RCC 7860 (cell line): Measurements from ENCODE around the gene NRCAM.
A peak's percentile ranks its signal among the peaks of the same experiment; 100 is the strongest.
"Not testable (repeated sequence)": the region's sequence is repeated elsewhere in the genome, so short reads cannot be mapped to it uniquely, and the experiment has no call there.

Source experiments
- DNase-seq: peaks from one replicate; pipeline ENCODE4 v3.0.0-alpha.2; 2015; ENCODE audit warnings: low spot score
- FAIRE-seq: peaks from 2 replicates; lab custom pipeline; 2012; peaks lifted over from hg19 to GRCh38; lab: Jason Lieb, UNC

Gene NRCAM

DNA sequence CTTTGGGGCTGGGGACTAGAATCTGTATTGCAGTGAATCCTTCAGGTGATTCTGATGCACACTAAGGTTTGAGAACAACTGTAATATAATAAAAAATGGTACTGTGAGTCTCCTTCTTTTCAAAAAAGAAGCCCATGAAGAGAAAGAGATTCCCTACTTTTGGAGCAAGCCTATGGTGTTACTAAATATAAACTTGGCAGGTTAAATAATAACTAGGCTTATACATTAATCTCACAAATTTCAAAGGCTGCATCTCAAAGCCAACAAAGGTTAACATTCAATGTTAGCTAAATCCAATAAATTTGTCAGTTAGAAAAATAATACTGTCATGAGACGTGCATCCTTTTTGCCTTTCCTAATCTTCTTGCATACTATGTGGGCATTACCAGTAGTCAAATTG is 166.4 kb downstream of the NRCAM start:
- DNase-seq, result no peak
- peak; percentile 77 for FAIRE-seq

DNA sequence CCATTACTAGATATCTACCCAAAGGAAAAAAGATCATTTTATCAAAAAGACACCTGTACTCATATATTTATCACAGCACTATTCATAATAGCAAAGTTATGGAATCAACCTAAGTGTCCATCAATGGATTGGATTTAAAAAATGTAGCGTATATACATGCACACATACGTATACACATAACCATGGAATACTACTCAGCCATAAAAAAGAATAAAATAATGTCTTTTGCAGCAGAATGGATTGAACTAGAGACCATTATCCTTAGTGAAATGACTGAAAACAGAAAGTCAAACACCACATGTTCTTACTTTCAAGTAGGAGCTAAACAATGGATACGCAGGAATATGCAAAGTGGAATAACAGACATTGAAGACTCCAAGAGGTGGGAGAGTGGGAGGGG is 168.4 kb downstream of the NRCAM start:
- FAIRE-seq (no peak), DNase-seq (no peak)

DNA sequence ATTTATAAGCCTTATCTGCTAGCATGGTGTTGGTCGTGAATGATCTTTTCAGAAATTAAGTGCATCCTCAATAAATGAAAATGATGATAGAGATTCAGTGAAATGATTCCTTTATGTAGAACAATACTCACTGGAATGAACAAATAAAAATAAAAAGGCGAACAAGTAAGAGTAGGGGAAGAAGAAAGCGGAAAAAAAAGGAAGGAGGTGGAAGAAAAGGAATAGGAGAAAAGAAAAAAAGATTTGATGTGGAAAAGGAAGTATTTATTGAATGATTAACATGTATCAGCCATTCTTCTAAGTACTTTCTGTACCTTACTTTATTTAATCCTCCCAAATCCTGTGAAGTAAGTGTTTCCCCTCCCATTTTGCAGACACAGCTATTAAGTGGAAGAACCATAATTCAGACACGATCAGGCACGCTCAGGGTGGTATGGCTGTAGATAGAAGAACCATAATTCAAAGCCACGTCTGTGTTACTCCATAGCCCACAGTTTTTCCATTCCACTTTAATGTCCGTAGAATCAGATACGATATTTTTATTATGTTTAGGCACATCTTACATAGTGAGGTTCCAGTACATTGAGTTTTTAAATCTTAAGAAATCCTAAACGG is 169.8 kb downstream of the NRCAM start:
- no peak for DNase-seq
- FAIRE-seq, result no peak

DNA sequence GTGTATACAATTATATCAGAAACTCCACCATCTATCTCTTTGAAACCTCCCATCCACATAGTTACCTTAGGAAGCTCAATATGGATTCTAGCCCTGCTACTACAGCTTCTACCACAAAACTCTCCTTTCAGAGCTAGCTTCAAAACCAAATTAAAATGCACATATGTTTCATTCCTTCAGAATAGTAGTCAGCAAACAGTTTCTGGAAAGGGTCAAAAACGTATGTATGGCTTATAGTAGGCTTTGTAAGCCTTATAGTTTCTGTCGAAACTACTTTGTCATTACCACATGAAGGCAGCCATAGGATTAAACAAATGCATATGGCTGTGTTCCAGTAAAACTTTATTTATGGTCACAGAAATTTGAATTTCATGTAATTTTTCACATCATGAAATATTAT is 170.5 kb downstream of the NRCAM start:
- FAIRE-seq, result no peak

DNA sequence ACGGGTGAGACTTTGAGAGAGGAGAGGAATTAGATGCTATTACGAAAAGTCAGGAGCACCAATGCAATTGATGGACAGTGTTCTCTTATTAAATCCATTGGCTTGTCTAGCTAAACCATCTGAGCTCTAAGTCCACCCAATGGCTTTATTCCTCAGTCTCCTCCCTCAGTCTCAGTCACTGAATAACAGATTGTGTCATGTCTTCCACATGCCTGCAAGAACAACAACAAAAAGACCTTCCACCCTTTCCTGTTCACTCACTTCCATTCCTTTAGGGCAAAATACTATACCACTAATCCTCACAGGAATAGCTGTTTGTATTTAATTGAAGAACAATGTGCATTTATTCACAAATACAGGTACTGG is 171.2 kb downstream of the NRCAM start:
- FAIRE-seq (no peak), DNase-seq (no peak)

More for the DNA sequence above, 170.5 kb downstream of the NRCAM start:
- no peak for DNase-seq

DNA sequence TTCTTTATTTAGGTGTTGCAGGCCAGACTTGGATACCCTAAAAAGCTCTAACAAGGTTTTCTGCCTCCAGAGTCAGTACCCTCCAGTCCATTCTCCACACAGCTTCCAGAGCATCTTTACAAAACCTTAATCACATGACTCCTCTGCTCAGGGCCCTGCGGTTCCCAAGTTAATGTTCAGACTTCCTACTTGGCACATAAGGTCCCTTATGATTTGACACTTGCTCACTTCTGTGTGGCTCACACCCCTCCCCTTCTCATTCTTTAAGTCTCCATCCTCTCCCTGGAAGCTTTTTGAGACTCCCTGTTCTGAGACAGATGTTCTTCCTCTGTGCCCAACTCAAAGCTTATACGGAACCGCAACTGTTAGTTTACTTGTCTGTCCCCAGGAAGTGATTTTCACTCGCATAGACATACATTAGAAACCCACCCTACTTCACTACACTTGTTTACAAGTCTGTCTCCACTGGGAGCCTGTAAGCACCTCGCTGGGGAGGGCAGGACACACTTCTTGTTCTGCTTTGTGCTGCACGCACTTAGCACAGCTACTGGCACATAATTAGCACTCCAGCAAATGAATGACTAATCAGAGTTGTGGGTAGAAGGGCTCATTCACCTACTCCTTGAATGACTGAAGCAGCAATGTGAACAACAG is 171.8 kb downstream of the NRCAM start:
- FAIRE-seq, result no peak
- no peak for DNase-seq

DNA sequence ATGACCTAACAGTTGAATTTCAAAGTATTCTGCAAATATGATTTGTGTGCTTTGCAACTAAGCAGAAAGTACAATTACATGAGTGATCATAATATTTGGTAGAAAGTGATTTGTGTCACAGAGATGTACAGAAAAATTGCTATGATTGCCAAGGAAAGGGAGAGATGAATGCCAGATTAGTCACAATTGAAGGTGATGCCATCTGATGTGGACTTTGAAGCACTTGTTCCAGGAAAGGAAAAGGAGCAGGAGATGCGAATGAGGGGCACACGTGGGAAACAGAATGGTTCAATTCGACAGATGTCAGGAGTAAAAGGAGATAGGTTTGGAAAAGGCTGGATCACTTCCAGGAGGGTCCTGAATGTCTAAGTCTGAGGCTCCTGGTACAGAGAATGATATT is 173.0 kb downstream of the NRCAM start:
- FAIRE-seq (no peak), DNase-seq (no peak)

DNA sequence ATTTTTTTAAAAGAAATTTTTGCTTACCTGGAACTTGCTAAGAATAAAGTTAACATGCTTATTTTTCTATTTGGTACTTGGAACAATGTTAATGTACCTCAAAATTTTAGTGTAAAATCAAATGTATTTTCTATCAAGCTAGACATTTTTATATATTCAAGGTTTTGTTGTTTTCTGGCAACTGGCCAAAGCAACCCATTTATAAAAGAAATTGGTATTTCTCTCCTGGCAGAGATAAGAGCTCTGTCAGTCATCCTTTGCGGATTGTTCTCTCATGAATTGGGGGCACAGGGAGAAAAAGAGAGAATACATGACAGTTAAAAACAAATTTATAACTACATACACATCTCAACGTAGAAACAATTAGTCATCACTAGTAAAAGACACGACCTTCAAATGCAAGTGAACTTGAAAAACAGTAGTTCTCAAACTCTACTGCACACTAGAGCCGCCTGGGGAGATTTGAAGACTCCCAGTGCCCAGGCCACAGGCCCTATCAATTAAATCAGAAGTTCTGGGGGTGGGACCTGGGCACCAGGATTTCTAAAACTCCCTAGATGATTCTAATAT is 173.7 kb downstream of the NRCAM start:
- no peak for FAIRE-seq
- no peak for DNase-seq

DNA sequence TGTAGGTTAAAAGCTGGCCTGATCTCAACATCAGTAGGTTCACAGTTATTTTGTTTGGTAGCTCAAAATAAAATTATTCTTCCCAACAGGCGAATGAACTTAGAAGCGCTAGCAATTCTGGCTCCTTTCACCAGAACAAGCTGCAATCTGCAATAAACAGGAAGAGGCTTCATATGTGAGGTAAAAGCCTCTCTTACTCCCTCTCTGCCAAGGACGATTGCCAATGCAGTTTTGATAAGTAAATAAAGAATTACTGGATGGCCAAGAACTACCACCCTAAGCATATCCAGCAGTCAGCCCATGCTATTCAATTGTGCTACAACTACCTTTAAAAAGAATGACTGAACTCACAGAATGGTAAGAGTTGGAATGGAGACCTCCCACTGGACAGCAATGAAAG is 176.1 kb downstream of the NRCAM start:
- FAIRE-seq, result no peak

DNA sequence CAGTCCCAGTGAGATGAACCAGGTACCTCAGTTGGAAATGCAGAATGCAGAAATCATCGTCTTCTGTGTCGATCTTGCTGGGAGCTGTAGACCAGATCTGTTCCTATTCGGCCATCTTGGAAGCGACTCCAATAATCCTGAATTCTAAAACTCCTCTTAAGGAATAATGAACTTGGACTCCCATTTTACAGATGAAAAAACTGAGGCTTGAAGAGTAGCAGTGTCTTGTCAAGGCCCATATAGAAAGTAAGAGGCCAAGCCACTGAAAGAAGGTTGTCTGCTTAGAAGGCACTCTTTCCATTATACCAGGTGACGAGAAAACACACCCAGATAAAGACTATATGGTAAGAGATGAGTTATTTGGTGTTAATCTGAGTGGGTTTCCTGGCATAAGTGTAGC is 177.5 kb downstream of the NRCAM start:
- DNase-seq (no peak), FAIRE-seq (no peak)

More for the DNA sequence above, 176.1 kb downstream of the NRCAM start:
- DNase-seq, result no peak

DNA sequence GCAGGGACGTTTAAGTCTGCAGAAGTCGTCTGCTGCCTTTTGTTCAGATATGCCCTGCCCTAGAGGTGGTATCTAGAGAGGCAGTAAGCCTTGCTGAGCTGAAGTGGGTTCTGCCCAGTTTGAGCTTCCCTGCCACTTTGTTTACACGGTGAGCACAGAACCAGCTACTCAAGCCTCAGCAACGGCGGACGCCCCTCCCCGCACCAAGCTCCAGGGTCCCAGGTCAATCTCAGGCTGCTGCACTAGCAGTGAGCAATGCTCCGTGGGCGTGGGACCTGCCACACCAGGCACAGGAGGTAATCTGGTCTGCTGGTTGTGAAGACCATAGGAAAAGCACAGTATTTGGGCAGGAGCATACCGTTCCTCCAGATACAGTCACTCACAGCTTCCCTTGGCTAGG is 178.0 kb downstream of the NRCAM start:
- FAIRE-seq, result no peak

DNA sequence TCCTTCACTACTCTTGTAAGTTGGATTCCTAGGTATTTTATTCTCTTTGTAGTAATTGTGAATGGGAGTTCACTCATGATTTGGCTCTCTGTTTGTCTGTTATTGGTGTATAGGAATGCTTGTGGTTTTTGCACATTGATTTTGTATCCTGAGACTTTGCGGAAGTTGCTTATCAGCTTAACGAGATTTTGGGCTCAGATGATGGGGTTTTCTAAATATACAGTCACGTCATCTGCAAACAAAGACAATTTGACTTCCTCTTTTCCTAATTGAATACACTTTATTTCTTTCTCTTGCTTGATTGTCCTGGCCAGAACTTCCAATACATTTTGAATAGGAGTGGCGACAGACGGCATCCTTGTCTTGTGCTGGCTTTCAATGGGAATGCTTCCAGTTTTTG is 181.8 kb downstream of the NRCAM start:
- FAIRE-seq, DNase-seq: not testable (repeated sequence)

More for the DNA sequence above, 178.0 kb downstream of the NRCAM start:
- no peak for DNase-seq

DNA sequence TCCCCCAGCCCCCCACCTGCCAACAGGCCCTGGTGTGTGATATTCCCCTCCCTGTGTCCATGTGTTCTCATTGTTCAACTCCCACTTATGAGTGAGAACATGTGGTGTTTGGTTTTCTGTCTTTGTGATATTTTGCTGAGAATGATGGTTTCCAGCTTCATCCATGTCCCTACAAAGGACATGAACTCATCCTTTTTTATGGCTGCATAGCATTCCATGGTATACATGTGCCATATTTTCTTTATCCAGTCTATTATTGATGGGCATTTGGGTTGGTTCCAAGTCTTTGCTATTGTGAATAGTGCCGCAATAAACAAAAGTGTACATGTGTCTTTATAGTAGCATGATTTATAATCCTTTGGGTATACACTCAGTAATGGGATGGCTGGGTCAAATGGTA is 183.3 kb downstream of the NRCAM start:
- not testable (repeated sequence) for FAIRE-seq, DNase-seq

DNA sequence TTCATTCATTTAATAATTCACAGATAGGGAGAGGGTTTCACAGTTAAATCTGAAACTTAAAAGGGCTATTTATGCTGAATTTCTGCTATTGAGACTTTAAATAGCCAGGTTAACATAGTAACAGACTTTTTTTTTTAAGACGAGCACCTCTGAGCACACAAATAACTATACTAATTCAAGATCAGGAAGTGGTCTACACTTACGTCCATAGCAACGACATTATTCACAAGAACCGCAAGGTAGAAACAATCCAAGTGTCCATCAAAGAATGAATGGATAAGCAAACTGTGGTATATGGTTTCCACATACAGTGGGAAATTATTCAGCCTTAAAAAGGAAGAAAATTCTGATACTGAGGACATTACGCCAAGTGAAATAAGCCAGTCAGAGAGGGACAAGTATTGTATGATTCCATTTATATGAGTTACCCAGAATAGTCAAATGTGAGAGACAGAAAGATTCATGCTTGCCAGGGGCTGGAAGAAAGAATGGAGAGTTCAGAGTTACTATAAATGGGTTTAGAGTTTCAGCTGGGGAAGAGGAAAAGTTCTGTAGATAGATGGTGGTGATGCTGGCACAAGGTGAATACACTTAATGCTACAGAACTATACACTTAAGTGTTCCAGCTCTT is 185.7 kb downstream of the NRCAM start:
- DNase-seq (peak; percentile 78), FAIRE-seq (peak; percentile 66)

DNA sequence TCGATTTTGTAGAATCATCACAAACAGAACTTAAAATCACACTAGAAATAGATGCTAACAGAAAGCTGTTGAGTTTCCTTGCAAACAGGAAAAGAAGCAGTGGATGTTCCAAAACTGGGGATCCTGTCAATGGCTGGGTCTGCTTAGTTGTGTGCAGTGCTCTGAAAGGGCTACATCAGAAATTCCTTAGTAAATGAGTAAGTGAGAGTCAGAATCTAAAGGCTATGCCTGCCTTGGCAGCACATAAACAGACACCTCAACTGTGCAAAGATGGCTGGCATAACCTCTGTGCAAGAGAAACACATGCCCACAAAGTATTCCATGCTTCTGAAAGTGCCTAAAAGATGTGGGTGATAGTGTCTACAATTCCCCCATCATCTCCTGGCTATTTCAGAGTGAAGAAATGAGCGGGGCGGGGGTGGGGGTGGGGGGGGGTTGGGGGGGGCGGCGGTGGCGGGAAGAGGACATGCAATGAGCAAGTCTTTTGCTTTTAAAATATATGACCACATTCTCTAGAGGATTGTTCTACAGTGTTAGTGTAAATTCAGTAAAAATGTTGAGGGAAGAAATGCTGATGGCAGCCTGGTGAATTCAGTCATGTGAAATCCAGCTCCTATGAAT is 187.9 kb downstream of the NRCAM start:
- peak; percentile 51 for DNase-seq
- FAIRE-seq, result no peak

DNA sequence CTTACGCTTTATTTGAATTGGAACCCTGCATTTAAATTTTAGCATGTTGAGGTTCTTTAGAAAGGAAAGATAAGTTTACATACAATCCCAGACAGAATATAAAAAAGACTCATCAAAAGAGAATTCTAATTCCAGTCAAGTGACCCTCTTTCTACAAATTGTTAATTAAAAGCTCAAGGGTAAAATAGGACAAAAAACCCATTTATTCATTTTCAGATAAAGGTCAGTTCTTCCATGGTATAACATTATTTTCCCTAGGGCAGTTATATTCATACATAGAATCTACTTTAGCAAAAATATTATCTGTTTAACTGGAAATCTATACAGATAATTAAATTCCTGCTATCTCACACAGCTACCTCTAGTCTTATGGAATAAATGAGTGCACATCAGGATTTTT is 188.6 kb downstream of the NRCAM start:
- FAIRE-seq (no peak), DNase-seq (no peak)

DNA sequence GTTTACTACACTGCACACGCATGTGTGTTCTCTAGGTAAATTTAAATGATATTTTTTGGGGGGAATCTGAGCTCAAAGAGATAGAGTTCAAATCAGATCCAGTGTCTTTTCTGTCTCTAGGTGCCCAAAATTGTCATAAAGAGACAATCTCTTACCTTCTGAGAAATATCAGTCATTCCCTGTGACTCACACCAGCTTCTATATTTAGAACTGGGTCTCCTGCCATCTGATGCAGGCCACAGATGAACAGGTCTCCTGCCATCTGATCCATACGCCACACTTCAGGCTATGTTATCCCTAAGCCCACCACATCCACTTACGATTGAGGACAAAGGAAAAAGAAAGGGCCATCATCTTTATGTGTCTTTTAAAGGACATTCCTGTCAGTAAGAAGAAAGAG is 189.7 kb downstream of the NRCAM start:
- FAIRE-seq, result no peak
- DNase-seq, result no peak

DNA sequence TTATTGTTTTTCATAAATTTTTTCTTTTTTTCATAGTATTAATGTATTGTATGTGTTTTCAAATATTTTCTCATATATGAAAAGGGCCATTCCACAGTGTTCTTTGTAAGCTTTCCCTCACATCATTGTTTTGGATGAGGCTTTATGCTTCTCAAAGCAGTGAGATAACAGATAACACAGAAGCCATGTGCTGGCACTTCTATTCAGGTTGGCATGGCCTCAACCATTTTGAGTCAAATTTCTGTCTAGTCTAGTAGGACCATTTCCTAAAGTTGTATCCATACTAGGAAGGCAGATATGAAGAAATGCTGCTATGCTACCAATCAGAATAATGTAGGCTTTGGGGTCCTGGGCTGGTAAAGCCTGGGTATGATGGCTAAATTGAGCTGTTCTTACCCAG is 190.2 kb downstream of the NRCAM start:
- FAIRE-seq (no peak), DNase-seq (no peak)

DNA sequence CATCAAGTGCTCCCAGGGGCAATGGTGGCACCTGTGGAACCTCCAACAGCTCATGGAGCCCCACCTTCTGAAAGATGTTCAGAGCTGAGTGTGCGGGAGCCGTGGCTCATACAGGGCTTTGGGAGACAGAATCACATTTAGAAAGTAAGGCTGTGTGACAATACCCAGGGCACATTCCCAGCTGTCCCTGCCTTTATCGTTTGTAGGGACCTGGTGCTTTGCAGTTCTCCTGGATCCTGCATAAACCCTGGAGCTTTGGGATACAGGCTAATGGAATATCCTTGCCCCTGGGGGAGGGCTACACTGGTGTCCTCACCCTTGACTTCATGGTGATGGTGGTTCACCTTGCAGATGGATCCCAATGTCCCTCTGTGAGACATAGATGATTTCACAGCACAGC is 191.2 kb downstream of the NRCAM start:
- no peak for DNase-seq
- FAIRE-seq, result no peak

DNA sequence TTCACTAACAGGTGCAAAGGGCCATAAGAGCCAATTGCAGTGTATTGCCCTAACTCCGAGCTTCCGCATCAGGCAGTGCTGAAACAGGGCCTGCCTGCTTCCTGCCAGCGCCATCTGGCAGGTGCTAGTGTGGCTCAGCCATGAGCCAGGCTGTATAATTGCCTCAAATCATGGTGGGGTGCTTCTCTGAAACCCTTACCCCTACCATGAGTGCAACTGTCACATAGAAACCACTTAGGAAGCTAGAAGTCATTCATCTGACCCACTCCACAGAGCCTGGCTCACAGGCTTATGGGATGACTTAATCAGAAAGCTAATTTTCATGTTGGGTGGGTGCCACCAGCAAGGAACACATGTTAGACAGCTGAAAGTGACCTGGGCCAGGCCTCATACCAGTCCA is 192.8 kb downstream of the NRCAM start:
- FAIRE-seq (no peak), DNase-seq (no peak)

DNA sequence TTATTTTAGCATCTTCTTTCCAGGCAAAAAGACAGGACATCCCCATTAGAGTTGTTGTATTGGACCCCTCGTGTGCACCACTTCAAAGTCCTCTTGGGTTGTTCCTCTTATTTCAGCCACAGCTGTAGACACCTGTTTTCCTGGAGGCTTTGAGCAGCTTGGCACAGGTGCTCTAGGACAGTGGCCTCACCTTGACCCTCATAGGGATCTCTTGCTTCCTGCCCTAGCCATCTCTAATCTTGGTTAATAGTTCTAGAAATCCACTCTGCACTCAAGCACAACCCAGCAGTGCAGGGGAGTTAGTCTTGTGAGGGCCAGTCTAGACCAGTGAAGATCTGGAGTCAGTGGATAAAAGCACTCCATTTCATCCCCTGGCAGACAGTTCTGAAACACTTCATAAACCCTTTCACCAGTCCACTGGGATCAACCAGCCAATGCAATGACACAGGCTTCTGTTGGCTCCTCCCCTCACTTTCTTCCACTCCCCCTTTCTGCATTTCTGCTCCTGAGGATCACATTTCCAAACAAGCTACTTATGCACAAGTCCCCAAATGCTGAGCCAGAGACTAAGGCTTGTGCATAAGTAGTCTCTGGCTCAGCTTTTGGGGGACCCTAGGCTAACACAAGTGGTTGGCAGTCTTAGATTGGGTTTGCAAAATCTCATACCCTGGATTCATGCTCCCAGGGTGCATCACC is 194.5 kb downstream of the NRCAM start:
- DNase-seq (no peak), FAIRE-seq (no peak)
